ENCODE measurements around the gene PER1. TPM values are rescaled to one million over a fixed set of nuclear protein-coding genes. Genes with fewer than 3 reads are reported as not detected.
A peak's percentile ranks its signal among the peaks of the same experiment; 100 is the strongest.

The PER1 gene
- total RNA-seq, 4 donors from 2014 or later = 67.1 to 188 (median 136) TPM

DNA sequence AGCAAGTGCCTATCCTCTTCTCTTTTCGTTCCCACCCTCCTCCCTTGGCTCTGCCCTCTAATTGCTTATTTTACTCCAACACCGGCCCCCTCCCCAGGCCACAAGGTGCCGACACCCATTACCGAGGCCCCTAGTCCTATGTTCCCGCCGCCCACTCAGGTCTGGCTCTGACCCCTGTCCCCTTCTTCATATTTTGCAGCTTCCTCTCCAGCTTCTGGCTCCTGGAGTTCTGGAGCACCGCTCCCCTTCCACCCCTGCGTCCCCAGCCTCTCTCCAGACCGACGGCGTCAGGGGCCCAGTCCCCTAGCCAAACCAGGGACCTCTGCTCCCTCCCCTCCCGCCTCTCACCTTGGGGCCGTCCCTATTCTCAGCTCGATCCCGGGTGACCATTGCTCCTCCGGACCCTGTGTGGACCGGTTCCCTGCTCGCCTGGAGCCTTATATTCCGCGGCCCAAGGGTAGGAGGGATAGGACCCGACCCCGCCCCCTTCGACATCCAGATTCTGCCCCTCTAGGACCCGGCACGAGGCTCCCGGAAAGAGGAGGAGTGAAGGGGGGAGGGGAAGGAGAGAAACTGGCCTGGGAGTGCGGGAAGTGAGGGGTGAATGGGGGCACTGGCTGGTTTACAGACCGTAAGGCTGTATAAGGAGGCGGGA, 28.4 kb downstream of the PER1 start, which contains the start of gene HES7:
Gene HES7 (minus strand): TSS at position 412 of the 655 bp plus-strand sequence. CDS start 22 bp downstream, at position 390.
- Histone ChIP-seq H3K4me3 (peak within 1 kb of the TSS in 1 of 2 donors; percentile 75), H3K9me3 (no peaks in the 10 kb centered on the region), H3K36me3 (no peaks in the 10 kb centered on the region), H3K27ac (peak within 1 kb of the TSS in 2 of 4 donors; percentile 4 to 68), H3K4me1 (peaks cover 2 to 82% (median 63%) of the 10 kb centered on the region in 3 donors), H3K27me3 (peaks cover 70% of the 10 kb centered on the region)
- TF ChIP-seq, protein P1, sequence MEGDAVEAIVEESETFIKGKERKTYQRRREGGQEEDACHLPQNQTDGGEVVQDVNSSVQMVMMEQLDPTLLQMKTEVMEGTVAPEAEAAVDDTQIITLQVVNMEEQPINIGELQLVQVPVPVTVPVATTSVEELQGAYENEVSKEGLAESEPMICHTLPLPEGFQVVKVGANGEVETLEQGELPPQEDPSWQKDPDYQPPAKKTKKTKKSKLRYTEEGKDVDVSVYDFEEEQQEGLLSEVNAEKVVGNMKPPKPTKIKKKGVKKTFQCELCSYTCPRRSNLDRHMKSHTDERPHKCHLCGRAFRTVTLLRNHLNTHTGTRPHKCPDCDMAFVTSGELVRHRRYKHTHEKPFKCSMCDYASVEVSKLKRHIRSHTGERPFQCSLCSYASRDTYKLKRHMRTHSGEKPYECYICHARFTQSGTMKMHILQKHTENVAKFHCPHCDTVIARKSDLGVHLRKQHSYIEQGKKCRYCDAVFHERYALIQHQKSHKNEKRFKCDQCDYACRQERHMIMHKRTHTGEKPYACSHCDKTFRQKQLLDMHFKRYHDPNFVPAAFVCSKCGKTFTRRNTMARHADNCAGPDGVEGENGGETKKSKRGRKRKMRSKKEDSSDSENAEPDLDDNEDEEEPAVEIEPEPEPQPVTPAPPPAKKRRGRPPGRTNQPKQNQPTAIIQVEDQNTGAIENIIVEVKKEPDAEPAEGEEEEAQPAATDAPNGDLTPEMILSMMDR (IDR thresholded peaks at IDR 0.05) = no peak
- TF ChIP-seq POLR2A (IDR thresholded peaks at IDR 0.05) (no peak), POLR2AphosphoS5 (IDR thresholded peaks at IDR 0.05) (no peak), EP300 (IDR thresholded peaks at IDR 0.05) (no peak)
- WGBS, 2 donors (ENCODE audit: low coverage in 1 of 2) = 0 to 3% methylated on average over 12 to 16 of the region's 29 CpGs
- ATAC-seq = no peak

DNA sequence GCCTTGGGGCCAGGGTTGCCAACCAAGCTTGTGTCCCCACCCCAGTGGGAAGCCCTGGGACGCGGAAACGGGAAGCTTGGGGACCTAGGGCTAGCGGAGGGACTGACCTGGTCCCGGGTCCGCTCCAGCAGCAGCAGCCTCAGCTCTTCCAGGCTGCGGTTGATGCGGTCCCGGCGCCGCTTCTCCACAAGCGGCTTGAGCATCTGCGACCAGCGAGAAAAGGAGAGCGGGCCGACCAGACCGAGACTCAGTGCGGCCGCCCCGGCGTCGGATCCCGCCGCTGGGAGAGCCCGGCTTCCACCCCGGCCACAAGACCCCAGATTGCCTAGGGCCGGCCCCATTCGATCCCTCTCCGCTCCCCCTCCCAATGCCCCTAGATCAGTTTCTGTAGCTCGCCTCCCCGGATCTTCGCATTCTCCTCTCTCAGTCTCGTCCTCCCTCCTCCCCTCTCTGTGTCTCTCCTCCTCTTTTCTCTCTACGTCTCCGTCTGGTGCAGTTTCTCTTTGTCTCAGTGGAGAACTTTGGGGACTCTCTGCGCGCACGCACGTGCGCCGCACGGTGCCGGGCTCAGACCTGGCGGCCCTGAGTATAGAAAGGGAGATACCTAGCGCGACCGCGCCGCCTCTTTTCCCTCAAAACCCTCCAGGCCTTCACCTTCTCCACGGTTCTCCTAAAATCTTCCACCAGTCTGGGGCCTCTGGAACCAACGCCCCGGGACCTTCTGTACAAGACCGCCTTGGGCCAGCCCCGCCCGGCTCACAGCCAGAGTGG, 29.1 kb downstream of the PER1 start:
- H3K36me3 ChIP-seq = no peaks in the 10 kb centered on the region
- TF ChIP-seq POLR2A (IDR thresholded peaks at IDR 0.05) (no peak), POLR2AphosphoS5 (IDR thresholded peaks at IDR 0.05) (no peak), EP300 (IDR thresholded peaks at IDR 0.05) (no peak)
- TF ChIP-seq, protein P1 (IDR thresholded peaks at IDR 0.05) = no peak
- H3K27ac ChIP-seq = peak overlapping the region in 2 of 4 donors; percentile 4 to 68
- peaks cover 65% of the 10 kb centered on the region for H3K27me3 ChIP-seq
- WGBS, 2 donors (ENCODE audit: low coverage in 1 of 2) = 0 to 1% methylated on average over 18 to 27 of the region's 55 CpGs
- H3K4me3 ChIP-seq = peak overlapping the region in 1 of 2 donors; percentile 75
- peaks cover 2 to 89% (median 67%) of the 10 kb centered on the region in 3 donors for H3K4me1 ChIP-seq
- no peaks in the 10 kb centered on the region for H3K9me3 ChIP-seq
- ATAC-seq = no peak

DNA sequence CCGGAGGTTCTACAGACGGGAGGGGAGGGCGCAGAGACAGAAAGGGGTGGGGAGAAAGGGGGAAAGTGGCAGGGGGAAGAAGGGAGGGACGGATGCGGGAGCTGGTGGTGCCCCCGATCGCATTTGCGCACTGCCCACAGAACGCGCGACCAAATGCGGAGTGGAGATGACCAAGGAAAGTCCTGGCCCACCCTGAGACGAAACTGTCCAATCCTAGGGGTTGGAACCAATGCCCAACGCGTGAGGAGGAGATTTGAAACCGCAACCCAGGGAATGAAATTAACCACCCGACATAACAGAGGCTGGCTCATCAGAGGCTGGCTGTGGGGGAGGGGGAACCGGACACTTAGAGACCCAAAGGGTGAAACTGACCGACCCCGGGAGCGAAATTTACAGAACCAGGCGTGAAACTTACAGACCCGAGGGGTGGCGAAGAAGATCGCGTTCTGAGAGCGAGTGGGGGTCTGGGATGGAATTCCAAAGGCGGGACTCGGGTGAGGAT, 29.7 kb downstream of the PER1 start:
- Histone ChIP-seq H3K4me3 (peak overlapping the region; percentile 9 to 75), H3K4me1 (peaks cover 2 to 93% (median 74%) of the 10 kb centered on the region in 3 donors), H3K9me3 (no peaks in the 10 kb centered on the region), H3K27ac (peak overlapping the region in 3 of 4 donors; percentile 9 to 68 (median 18)), H3K27me3 (peaks cover 64% of the 10 kb centered on the region), H3K36me3 (no peaks in the 10 kb centered on the region)
- 1% methylated on average over 12 of the region's 29 CpGs; no CpG with 5 or more reads in 1 of the 2 donors for WGBS, 2 donors (ENCODE audit: low coverage in 1 of 2)
- no peak for TF ChIP-seq POLR2A (IDR thresholded peaks at IDR 0.05)
- TF ChIP-seq POLR2AphosphoS5 (IDR thresholded peaks at IDR 0.05) = no peak
- TF ChIP-seq, protein P1 (IDR thresholded peaks at IDR 0.05) = no peak
- no peak for TF ChIP-seq EP300 (IDR thresholded peaks at IDR 0.05)
- no peak for ATAC-seq

DNA sequence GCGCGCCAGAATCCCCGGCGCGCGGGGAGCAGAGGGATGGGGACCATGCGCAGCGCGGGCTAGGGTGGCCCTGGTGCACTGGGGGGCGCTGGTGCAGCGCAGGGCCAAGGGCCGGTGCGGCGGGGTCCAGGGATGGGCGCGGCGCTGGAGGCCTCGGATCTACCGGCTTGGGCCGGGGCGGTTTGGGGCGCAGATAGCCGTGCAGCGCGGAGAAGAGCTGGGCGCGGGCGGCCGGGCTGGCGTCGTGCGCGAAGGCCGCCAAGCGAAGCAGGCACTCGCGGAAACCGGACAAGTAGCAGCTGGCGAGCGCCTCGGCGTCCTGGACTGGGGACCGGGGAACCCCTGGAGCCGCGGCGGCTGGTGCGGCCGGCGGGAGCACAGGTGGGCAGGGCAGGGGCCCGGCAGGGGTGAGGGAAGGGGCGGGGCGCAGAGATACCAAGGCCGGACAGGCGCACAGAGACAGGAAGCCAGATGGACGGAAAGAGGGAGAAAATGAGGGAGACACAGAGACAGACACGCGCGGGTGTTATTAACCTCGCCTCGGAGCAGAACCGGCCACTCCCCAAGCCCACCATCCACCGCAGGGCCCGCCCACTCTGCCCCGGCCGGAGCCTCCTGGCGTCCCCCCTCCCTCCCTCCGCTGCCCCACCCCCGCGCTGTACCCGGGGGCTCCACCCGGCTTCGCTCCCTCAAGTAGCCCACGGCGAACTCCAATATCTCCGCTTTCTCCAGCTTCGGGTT, 30.4 kb downstream of the PER1 start:
- Histone ChIP-seq H3K27me3 (peaks cover 68% of the 10 kb centered on the region), H3K27ac (peak overlapping the region in 3 of 4 donors; percentile 9 to 68 (median 18)), H3K36me3 (no peaks in the 10 kb centered on the region), H3K4me3 (peak overlapping the region; percentile 9 to 75), H3K9me3 (no peaks in the 10 kb centered on the region), H3K4me1 (peaks cover 2 to 91% (median 72%) of the 10 kb centered on the region in 3 donors)
- 0 to 2% methylated on average over 11 to 13 of the region's 76 CpGs for WGBS, 2 donors (ENCODE audit: low coverage in 1 of 2)
- no peak for ATAC-seq
- no peak for TF ChIP-seq POLR2A (IDR thresholded peaks at IDR 0.05)
- no peak for TF ChIP-seq POLR2AphosphoS5 (IDR thresholded peaks at IDR 0.05)
- TF ChIP-seq, protein P1 (IDR thresholded peaks at IDR 0.05) = peak in 2 of 4 experiments; percentile 36 to 61
- no peak for TF ChIP-seq EP300 (IDR thresholded peaks at IDR 0.05)

All from gastroesophageal sphincter (tissue), 4 donors.